ENCODE results near the gene PARS2. TPM values are rescaled to one million over a fixed set of nuclear protein-coding genes. Genes with fewer than 3 reads are reported as not detected.
"Not testable (repeated sequence)": the region's sequence is repeated elsewhere in the genome, so short reads cannot be mapped to it uniquely, and the experiment has no call there.

The PARS2 gene
- total RNA-seq, 1 donor from 2014 or later = 4.0 TPM

DNA sequence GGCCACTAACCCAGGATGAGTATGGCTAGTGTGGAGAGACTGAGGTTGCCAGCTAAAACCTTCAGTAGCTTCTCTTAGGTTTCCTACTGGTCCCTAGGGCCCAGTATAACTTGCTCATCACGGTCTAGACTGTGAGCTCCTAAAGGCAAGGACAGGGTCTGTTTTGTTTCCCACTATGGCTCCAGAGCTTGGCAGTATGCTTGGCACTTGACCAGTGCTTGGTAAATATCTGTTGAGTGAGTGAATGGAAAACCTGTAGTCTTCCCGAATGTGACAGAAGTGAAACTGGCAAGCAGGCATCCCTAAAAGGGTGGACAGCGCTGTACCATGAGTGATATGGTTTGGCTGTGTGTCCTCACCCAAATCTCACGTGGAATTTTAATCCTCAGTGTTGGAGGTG is 13.1 kb upstream of the PARS2 start:
- intact Hi-C loops (cut with micrococcal nuclease) = no loop called here
- DNase-seq (no peak), ATAC-seq (peak; percentile 74)

DNA sequence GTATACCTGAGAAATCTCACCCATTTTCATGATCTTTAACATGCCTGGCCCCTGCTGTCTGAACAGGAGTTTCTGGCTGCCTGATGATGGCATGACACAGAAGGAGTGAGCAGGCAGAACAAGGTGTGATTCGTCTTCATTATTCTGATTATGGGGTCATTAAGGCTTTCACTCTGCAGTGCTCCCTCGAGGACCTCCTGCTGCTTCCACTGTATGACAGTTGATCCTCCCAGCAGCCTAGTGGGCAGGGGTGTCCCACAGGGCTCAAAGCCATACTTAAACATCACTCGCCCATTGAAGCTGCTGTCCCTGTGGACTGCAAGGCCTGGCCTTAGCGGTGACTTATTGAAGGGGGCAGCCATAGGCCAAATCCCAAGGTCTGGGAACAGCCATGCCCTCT is 12.7 kb upstream of the PARS2 start:
- intact Hi-C loops (cut with micrococcal nuclease) = no loop called here
- ATAC-seq = no peak
- DNase-seq = no peak

DNA sequence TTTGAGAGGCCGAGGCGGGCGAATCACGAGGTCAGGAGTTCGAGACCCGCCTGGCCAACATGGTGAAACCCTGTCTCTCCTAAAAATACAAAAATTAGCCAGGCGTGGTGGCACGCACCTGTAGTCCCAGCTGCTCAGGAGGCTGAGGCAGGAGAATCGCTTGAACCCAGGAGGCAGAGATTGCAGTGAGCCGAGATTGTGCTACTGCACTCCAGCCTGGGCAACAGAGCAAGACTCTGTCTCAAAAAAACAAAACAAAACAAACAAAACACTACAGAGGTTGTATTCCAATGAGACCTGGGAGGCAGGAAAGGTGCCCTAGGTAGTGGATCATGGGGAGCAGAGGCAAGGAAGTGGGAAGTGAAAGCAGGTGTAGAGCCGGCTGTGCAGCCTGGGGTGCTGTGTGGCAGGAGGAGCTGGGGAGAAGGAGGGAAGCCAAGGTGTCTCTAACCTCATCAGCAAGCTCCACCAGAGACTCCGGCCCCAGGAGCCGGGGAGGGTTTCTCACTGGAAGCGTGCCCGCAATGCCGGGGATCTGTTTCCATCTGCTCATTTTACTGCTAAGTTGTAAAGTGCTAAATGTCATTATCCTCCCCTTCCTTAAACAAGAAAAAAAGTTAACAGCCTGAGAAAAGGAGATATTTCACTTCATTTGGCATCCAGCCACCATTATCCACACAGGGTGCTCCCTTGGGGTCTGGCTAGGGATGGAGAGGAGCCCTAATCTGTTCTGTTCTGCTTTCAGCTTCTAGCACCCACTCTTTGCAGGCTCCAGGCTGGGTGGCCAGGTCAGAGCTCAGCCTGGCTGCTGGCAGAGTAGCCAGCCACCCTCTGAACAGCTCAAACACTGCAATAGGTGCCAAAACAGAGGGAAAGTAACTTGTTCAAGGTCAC is 11.8 kb upstream of the PARS2 start:
- ATAC-seq = peak; percentile 29
- DNase-seq; intact Hi-C loops (cut with micrococcal nuclease): not testable (repeated sequence)

DNA sequence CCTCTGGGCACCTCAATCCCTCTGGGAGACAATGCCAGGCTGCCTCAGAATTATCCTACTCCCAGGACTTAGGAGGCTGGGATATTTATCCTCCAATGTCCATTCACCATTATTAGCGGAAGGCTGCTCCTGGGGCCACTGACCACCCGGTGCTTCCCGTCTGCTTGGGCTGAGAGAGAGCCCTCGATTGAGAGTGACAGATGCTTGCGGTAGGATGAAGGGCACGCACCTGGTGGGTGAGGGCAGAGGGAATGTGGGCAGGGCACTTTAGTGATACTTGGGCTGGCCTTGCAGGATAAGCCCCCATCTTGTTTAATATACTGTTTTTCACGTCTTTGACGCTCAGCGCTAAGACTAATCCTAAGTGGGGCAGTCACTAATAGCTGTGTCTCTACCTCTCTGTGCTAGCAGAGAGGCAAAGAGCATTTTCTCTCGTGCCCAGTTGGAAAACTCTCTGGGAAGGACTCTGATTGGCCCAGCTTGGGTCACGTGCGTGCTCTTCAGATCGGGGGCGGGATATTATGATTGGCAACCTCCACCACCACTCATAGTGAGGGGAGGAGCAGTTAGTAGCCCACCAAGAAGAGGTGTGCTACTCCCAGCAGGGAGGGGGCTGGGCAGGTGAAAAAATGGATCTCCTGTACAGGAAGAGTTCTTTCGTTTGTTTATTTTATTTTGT is 10.6 kb upstream of the PARS2 start:
- intact Hi-C loops (cut with micrococcal nuclease) = no loop called here
- DNase-seq (no peak), ATAC-seq (no peak)

DNA sequence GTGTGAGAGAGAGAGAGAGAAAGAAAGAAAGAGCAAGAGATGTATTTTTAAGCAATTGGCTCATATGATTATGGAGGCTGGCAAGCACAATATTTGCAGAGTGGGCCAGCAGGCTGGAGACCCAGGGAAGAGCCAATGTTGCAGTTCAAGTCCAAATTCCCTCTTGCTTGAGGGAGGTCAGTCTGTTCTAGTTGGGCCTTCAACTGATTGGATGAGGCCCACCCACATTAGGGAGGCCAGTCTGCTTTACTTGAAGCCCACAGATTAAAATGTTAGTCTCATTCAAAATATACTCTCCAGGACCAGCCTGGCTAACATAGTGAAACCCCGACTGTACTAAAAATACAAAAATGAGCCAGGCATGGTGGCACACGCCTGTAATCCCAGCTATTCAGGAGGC is 8.6 kb upstream of the PARS2 start:
- ATAC-seq (no peak), DNase-seq (no peak)
- intact Hi-C loops (cut with micrococcal nuclease) = no loop called here

DNA sequence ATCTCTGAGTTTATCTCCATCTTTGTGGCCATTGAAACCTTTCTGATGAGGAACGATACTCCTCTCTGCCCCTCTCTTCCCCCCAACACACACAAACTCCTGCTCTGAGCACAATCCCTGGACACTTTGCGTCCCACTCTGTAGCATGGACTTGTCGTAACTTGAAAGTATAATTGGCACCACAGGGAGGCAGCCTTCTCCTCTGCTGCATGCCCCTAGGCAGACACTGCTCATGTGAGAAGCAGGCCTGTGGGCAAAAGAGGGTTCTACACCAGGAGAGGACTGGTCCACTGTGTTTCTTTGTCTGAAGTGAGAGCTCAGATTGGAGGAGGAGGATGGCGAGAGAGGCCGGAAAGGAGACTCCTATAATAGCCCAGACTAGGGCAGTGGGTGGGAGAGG is 3.8 kb upstream of the PARS2 start:
- ATAC-seq (no peak), DNase-seq (no peak)
- intact Hi-C loops (cut with micrococcal nuclease) = no loop called here

DNA sequence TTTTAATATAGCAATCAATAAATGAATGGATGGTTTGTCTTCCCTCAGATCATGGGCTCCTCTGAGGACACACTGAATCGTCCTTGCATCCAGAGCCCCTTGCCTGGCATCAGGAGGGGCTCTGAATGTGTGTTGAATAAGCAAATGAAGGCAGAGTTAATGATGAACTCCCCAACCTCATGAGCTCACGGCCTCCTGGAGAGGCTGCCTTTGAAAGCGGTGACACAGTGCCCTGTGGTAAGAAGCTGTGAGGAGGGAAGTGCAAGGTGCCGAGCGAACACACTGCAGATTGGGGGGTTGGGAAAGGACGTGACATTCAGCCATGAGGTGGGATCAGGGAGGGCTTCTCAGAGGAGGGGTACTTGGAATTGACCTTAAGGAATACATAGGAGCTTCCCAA is 3.2 kb upstream of the PARS2 start:
- intact Hi-C loops (cut with micrococcal nuclease) = no loop called here
- DNase-seq = no peak
- no peak for ATAC-seq

- intact Hi-C loops (cut with micrococcal nuclease) = no loop called here
- DNase-seq (no peak), ATAC-seq (no peak)
Measured at GRCh38 chr1:54766726-54767125, 2.4 kb upstream of the PARS2 start.

DNA sequence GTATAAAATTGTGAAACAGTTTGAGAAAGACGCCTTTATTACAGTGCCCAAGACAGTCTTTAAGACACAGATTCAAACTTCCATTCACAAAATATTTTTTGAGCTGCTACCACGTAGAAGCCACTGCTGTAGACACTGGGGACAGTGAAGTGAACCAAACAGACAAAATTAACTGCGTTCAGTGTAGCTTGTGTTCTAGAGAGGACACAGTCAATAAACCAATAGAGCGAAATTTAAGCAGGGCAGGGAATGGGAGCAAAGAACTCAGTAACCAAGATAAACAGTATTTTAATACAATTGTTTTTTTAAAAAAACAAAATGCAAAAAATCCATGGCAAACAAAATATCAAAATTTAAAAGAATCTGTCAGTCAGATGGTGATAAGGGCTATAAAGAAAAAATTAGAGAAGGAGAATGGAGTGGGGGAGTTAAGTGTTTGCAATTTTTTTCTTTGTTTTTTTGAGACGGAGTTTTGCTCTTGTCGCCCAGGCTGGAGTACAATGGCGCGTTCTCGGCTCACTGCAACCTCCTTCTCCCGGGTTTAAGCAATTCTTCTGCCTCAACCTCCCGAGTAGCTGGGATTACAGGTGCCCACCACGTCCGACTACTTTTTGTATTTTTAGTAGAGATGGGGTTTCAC is 719 bp upstream of the PARS2 start:
- DNase-seq (no peak), ATAC-seq (peak; percentile 34)
- intact Hi-C loops (cut with micrococcal nuclease) = no loop called here

- no peak for ATAC-seq
- no peak for DNase-seq
- intact Hi-C loops (cut with micrococcal nuclease) = no loop called here
Measured at GRCh38 chr1:54763816-54764132, 549 bp downstream of the PARS2 start.

DNA sequence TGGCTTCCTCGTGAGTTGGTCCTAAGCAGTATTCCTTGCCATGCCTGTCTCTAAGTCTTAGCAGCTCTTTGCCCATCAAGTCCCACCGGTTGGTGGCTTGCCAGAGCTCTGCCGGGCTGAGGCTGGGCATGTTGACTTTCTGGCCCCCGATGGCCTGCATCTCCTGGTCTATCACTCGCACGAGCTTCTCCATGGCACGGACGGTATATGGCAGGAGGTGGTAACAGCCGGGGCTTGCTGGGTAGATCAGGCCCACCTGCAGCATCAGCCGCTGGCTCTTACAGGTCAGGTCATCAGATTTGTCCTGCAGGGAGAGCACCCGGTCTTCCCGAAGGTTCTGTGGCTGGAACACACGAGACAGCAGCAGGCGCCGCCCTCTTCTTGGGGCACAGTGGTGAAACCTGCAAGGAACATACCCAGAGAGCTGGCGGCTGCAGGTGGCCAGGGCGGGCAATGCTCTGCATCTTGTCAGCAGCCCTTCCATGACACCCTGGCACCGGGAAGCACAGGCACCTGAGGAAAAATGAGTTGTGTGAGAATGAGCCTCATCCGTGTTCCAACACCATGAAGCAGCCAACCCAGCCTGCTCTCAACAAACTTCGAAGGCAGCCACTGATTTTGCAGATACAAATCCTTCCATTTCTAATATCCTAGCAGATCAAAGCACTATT is 5.5 kb downstream of the PARS2 start:
- intact Hi-C loops (cut with micrococcal nuclease) = no loop called here
- DNase-seq = no peak
- ATAC-seq = no peak

DNA sequence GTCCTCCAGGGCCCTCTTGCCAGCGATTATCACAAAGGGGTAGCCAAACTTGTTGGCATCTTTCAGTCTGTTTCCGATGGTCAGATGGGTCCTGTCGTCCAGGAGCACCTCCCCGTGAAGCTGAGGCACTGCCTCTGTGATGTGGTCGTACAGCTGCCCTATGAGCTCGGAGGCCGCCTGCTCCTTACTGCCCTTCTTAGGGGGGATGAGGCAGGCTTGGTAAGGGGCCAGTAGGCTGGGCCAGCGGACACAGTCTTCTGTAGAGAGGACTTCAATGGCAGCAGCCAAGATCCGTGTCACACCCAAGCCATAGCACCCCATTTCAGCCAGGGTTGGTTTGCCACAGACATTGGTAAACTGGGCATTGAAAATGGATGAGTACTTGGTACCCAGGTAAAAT is 6.5 kb downstream of the PARS2 start:
- ATAC-seq = no peak
- intact Hi-C loops (cut with micrococcal nuclease) = no loop called here
- no peak for DNase-seq

- ATAC-seq = no peak
Measured at GRCh38 chr1:54754486-54755285, 9.6 kb downstream of the PARS2 start.

DNA sequence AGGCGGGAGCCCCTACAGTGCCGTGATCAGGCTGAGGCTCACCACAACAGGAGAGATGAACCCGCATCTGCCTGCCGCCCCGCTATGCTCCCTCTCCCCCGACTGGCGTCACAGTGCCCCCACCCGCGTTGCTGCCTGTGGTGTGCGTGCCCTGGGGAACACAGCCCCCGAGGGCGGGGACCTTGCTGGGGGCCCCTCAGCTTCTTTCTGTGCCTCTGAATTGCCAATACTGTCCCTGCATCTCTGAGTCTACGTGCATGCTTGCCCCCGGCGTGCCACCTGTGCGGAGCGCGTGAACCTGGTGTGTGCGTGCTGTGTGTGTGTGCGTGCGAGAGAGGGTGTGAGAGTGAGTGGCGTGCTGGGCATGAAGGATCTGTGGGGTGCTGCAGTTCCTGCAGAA is 10.3 kb downstream of the PARS2 start:
- DNase-seq (no peak), ATAC-seq (no peak)
- intact Hi-C loops (cut with micrococcal nuclease) = no loop called here

More at GRCh38 chr1:54754486-54755285, 9.6 kb downstream of the PARS2 start:
- intact Hi-C loops (cut with micrococcal nuclease) = no loop called here
- no peak for DNase-seq

DNA sequence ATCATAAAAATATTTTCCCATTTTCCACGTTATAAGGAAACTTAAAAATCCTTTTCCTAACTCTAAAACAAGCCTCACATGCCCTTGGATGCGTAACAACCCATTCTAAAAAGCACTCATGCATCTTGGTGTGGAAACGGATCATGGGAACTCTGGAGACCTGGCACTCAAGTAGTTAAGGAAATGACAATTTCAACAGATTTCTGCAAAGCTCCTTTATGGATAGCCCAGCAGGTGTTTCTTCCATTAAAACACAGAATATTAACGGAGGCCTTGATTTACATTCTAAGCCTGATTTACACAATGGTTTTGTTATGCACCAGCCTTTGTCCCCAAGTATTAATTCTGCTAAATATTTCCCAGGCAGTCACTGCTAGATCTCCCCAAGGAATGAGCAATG is 12.9 kb downstream of the PARS2 start:
- DNase-seq = no peak
- ATAC-seq = no peak
- intact Hi-C loops (cut with micrococcal nuclease) = no loop called here

GRCh38 chr1:54750596-54750995 is 13.7 kb downstream of the PARS2 start:
- DNase-seq (no peak), ATAC-seq (no peak)
- intact Hi-C loops (cut with micrococcal nuclease) = no loop called here

DNA sequence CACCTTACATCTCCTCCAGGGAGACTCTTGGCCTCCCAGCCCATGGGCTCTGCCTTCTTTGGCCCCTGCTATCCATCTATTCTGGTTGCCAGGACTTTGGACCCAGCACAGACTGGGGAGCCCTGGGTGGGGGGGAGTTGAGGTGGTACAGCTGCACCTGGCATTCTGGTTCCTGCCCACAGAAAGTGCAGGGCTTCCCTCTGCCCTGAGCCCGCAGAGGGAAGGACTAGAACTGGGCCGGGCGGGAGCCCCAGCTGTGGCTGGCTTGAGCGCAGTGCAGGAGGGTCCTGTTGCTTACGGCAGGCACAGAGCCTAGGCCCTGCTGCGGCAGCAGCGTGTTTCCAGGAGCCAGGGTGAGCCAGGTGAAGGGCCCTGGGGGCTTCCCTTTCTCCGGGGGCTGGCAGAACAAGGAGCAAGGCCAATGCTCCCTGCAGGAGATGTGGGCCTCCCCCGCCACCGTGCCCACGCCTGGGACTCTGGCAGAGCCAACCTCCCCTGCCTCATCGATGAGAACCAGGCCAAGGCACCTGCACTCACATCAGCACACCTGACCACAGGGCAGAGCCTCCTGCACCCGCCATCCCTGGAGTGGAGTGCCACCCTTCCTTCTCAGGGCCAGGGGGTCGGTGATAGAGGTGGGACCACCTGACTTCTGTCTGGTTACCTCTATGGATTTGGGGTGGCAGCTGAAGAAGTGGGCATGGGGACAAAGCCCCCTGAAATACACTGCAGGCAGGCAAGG is 16.1 kb downstream of the PARS2 start:
- no peak for DNase-seq
- intact Hi-C loops (cut with micrococcal nuclease) = no loop called here
- no peak for ATAC-seq

- no peak for ATAC-seq
- DNase-seq = no peak
- intact Hi-C loops (cut with micrococcal nuclease) = no loop called here
Measured at GRCh38 chr1:54745864-54746263, 18.5 kb downstream of the PARS2 start.

- DNase-seq (no peak), ATAC-seq (no peak)
- intact Hi-C loops (cut with micrococcal nuclease) = no loop called here
Measured at GRCh38 chr1:54745274-54745673, 19.0 kb downstream of the PARS2 start.

Measured in left ventricle myocardium superior (tissue), 1 donor.